ENCODE measurements around the gene KIAA0232. TPM values are rescaled to one million over a fixed set of nuclear protein-coding genes. Genes with fewer than 3 reads are reported as not detected.
"Not testable (repeated sequence)": the region's sequence is repeated elsewhere in the genome, so short reads cannot be mapped to it uniquely, and the experiment has no call there.

Gene KIAA0232
- total and polyA plus RNA-seq, 8 donors, result 4.0 to 12.4 (median 8.8) TPM

- WGBS, 2 donors, result 82 to 87% methylated on average over 7 of the region's 7 CpGs
- FAIRE-seq (no peak), ATAC-seq (no peak), DNase-seq (no peak)
- Histone ChIP-seq H3K4me1 (peaks cover 0 to 11% (median 6%) of the 10 kb centered on the region in 3 donors), H3K9me3 (no peaks in the 10 kb centered on the region), H3K4me3 (no peak overlapping the region), H3K27ac (no peak overlapping the region), H3K27me3 (no peaks in the 10 kb centered on the region), H3K36me3 (no peaks in the 10 kb centered on the region)
- no peak for TF ChIP-seq CTCF (IDR thresholded peaks at IDR 0.05)
- intact Hi-C loops (cut with DNase I), result no loop called here
Observed at GRCh38 chr4:6788123-6788522, 5.6 kb downstream of the KIAA0232 start.

GRCh38 chr4:6791245-6791644 is 8.7 kb downstream of the KIAA0232 start:
- H3K27ac ChIP-seq; H3K36me3 ChIP-seq; H3K9me3 ChIP-seq; ATAC-seq; H3K4me3 ChIP-seq; DNase-seq; intact Hi-C loops (cut with DNase I); FAIRE-seq; H3K27me3 ChIP-seq; H3K4me1 ChIP-seq: not testable (repeated sequence)
- 91 to 92% methylated on average over 4 of the region's 4 CpGs for WGBS, 2 donors

- DNase-seq; H3K27me3 ChIP-seq; H3K4me3 ChIP-seq; intact Hi-C loops (cut with DNase I); H3K36me3 ChIP-seq; FAIRE-seq; ATAC-seq; H3K9me3 ChIP-seq; H3K27ac ChIP-seq; H3K4me1 ChIP-seq: not testable (repeated sequence)
- WGBS, 2 donors, result 78 to 84% methylated on average over 3 of the region's 3 CpGs
Observed at GRCh38 chr4:6791796-6792195, 9.3 kb downstream of the KIAA0232 start.

GRCh38 chr4:6794189-6794588 is 11.7 kb downstream of the KIAA0232 start:
- TF ChIP-seq CTCF (IDR thresholded peaks at IDR 0.05), result no peak
- H3K27ac ChIP-seq, result no peak overlapping the region
- FAIRE-seq (no peak), DNase-seq (no peak), ATAC-seq (no peak)
- no peak overlapping the region for H3K4me3 ChIP-seq
- no peaks in the 10 kb centered on the region for H3K36me3 ChIP-seq
- WGBS, 2 donors, result 85 to 87% methylated on average over 4 of the region's 4 CpGs
- intact Hi-C loops (cut with DNase I), result no loop called here
- no peaks in the 10 kb centered on the region for H3K9me3 ChIP-seq
- H3K27me3 ChIP-seq, result no peaks in the 10 kb centered on the region
- H3K4me1 ChIP-seq, result peaks cover 0 to 4% (median 0%) of the 10 kb centered on the region in 3 donors

- no peaks in the 10 kb centered on the region for H3K36me3 ChIP-seq
- ATAC-seq (no peak), FAIRE-seq (no peak), DNase-seq (no peak)
- no peak overlapping the region for H3K4me3 ChIP-seq
- no peak overlapping the region for H3K27ac ChIP-seq
- 97 to 99% methylated on average over 8 of the region's 8 CpGs for WGBS, 2 donors
- intact Hi-C loops (cut with DNase I), result no loop called here
- H3K9me3 ChIP-seq, result no peaks in the 10 kb centered on the region
- TF ChIP-seq CTCF (IDR thresholded peaks at IDR 0.05), result no peak
- no peaks in the 10 kb centered on the region for H3K27me3 ChIP-seq
- H3K4me1 ChIP-seq, result peaks cover 0 to 4% (median 0%) of the 10 kb centered on the region in 3 donors
Observed at GRCh38 chr4:6795821-6796220, 13.3 kb downstream of the KIAA0232 start.

- H3K4me1 ChIP-seq; FAIRE-seq; ATAC-seq; H3K4me3 ChIP-seq; H3K27ac ChIP-seq; intact Hi-C loops (cut with DNase I); H3K9me3 ChIP-seq; H3K36me3 ChIP-seq; DNase-seq; H3K27me3 ChIP-seq: not testable (repeated sequence)
- WGBS, 2 donors, result 95 to 98% methylated on average over 4 of the region's 4 CpGs
Observed at GRCh38 chr4:6797368-6797767, 14.8 kb downstream of the KIAA0232 start.
